NB4 (cell line): Measurements from ENCODE around the gene OR52B2.
A peak's percentile ranks its signal among the peaks of the same experiment; 100 is the strongest.

Experiments used
- DNase-seq: peaks from one replicate; pipeline ENCODE4 v3.0.0; 2010; ENCODE audit warnings: low read depth
- H3K4me3 ChIP-seq: one replicate; pipeline ENCODE4 v1.5.1; 2011; ENCODE audit warnings: mild to moderate bottlenecking, low read depth, low read length, moderate library complexity
- CTCF ChIP-seq: IDR thresholded peaks from one replicate; pipeline ENCODE4 v1.5.1; 2012; ENCODE audit warnings: low read depth, low read length
- MAX ChIP-seq: IDR thresholded peaks from 2 replicates; pipeline ENCODE4 v1.6.1; 2011; ENCODE audit warnings: low read depth, low read length
- MYC ChIP-seq: IDR thresholded peaks from 2 replicates; pipeline ENCODE4 v1.6.1; 2011; ENCODE audit warnings: low read depth, low read length
- POLR2A ChIP-seq: IDR thresholded peaks from 2 replicates; pipeline ENCODE4 v1.6.1; 2011; ENCODE audit warnings: mild to moderate bottlenecking; ENCODE audit not compliant: insufficient read length; ENCODE audit errors: extremely low read depth

The OR52B2 gene

GRCh38 chr11:6210274-6210955, 40.3 kb upstream of the OR52B2 start:
- H3K4me3 ChIP-seq, result no peak overlapping the region
- TF ChIP-seq POLR2A (no peak), CTCF (no peak), MYC (no peak), MAX (no peak)
- no peak for DNase-seq

- no peak for TF ChIP-seq CTCF
- TF ChIP-seq POLR2A, result no peak
- TF ChIP-seq MYC, result no peak
- no peak for TF ChIP-seq MAX
These were observed 39.7 kb upstream of the OR52B2 start for GRCh38 chr11:6209801-6210200.

GRCh38 chr11:6206456-6207180, 36.5 kb upstream of the OR52B2 start:
- no peak for TF ChIP-seq POLR2A
- no peak for TF ChIP-seq MYC
- no peak for TF ChIP-seq CTCF
- no peak for TF ChIP-seq MAX
- H3K4me3 ChIP-seq, result no peak overlapping the region

More at GRCh38 chr11:6209801-6210200, 39.7 kb upstream of the OR52B2 start:
- no peak overlapping the region for H3K4me3 ChIP-seq
- no peak for DNase-seq

GRCh38 chr11:6205366-6205765, 35.2 kb upstream of the OR52B2 start, which contains the start of gene C11orf42:
C11orf42 (plus strand) TSS chr11:6205557; CDS start chr11:6205616, 59 bp downstream.
- no peak within 1 kb of the TSS for H3K4me3 ChIP-seq
- DNase-seq, result peak; percentile 12
- TF ChIP-seq MAX (no peak), MYC (no peak), CTCF (no peak), POLR2A (no peak)

More at GRCh38 chr11:6206456-6207180, 36.5 kb upstream of the OR52B2 start:
- DNase-seq, result no peak

- TF ChIP-seq MAX, result no peak
- TF ChIP-seq CTCF, result no peak
- TF ChIP-seq POLR2A, result no peak
- no peak for TF ChIP-seq MYC
- H3K4me3 ChIP-seq, result no peak overlapping the region
These were observed 34.6 kb upstream of the OR52B2 start for GRCh38 chr11:6204706-6205105.

More at GRCh38 chr11:6204706-6205105, 34.6 kb upstream of the OR52B2 start:
- peak; percentile 87 for DNase-seq
